Adrenal gland (tissue), 12 donors: ENCODE results near the gene VWF. TPM values are rescaled to one million over a fixed set of nuclear protein-coding genes. Genes with fewer than 3 reads are reported as not detected.

Experiments used
- DNase-seq, 7 donors: peaks; one replicate each; pipeline ENCODE4 v3.0.0-alpha.2; 2019 to 2020
- H3K27ac ChIP-seq, 5 donors: fragments of 200-600 bp; sonication (generic) in 4 of 5; 1 replicate in 3 of 5; 2 replicates in 2 of 5; pipeline versions ENCODE4 v1.5.1 to v1.8.0; 2016 to 2020; ENCODE audit warnings: mild to moderate bottlenecking in 1 of 5
- H3K27me3 ChIP-seq: fragments of 200-600 bp; 2 replicates; pipeline ENCODE4 v1.8.0; 2021
- H3K36me3 ChIP-seq, 2 donors: fragments of 200-600 bp; replicated peaks in 1 of 2; 1 replicate in 1 of 2; 2 replicates in 1 of 2; pipeline versions ENCODE4 v1.5.1 to v1.8.0; 2018 to 2022
- H3K4me1 ChIP-seq, 2 donors: fragments of 200-600 bp; replicated peaks in 1 of 2; 1 replicate in 1 of 2; 2 replicates in 1 of 2; pipeline versions ENCODE4 v1.5.1 to v1.8.0; 2018 to 2021
- H3K4me3 ChIP-seq, 4 donors: fragments of 200-600 bp; sonication (generic) in 3 of 4; one replicate each; pipeline ENCODE4 v1.5.1; 2016 to 2018
- H3K9me3 ChIP-seq, 3 donors: fragments of 200-600 bp; sonication (generic) in 1 of 3; replicated peaks in 1 of 3; 1 replicate in 2 of 3; 2 replicates in 1 of 3; pipeline versions ENCODE4 v1.5.1 to v1.8.0; 2016 to 2021
- CTCF ChIP-seq, 6 experiments: fragments of 450-650 bp in 4 of 6; fragments of 200-600 bp in 2 of 6; sonication (generic) in 1 of 6; IDR thresholded peaks; 1 replicate in 5 of 6; 2 replicates in 1 of 6; pipeline versions ENCODE4 v1.5.1 to v1.8.0; 2016 to 2021; ENCODE audit warnings: antibody characterized with exemption in 6 of 6, mild to moderate bottlenecking in 2 of 6, moderate library complexity in 1 of 6
- POLR2A ChIP-seq, 2 donors: fragments of 450-650 bp; IDR thresholded peaks; one replicate each; pipeline ENCODE4 v1.6.1; 2017; ENCODE audit warnings: antibody characterized with exemption in 2 of 2, mild to moderate bottlenecking in 2 of 2, moderate library complexity in 1 of 2
- WGBS, 4 donors: extraction: QIAGEN DNeasy Blood & Tissue Kit in 2 of 4; methylation state at CpG; one replicate each; pipeline versions ENCODE4 v1.1.5 to v1.1.7; 2013 to 2017; 5-methylcytosine and 5-hydroxymethylcytosine counted together
- intact Hi-C, 2 donors: fragments of 100-400 bp; cut with DNase I; formaldehyde crosslinking; loops; one replicate each; pipeline versions ENCODE4 v1.14.1 to v1.15.0; 2022 to 2023
- polyA plus RNA-seq, 3 donors: library from polyadenylated mRNA; stranded (reverse); fragments of 200-250 nt in 2 of 3; fragments of 350-450 nt in 1 of 3; fragmentation: Illumina TruSeq in 1 of 3; extraction: RNeasy Lipid Tissue Mini Kit (QIAGEN cat#74804) in 1 of 3; gene quantifications; one replicate each; pipeline ENCODE4 v1.2.3, GENCODE V29; 2013 to 2014
- total RNA-seq, 9 donors: library from RNA; depleted of rRNA in 4 of 9; stranded (reverse); fragments of >200 nt in 4 of 9; fragments of 120-200 nt in 1 of 9; fragmentation: NEBNext Ultra II Directional in 1 of 9; extraction: Animal tissue kit (Norgen Biotek cat#: 25700) in 1 of 9; gene quantifications; one replicate each; pipeline versions ENCODE4 v1.1.0 to v1.2.4, GENCODE V29; 2013 to 2023
- donor health status: healthy with polysubstance abuse.
- donor health status: Bipolar disorder and iron deficiency.
- donor health status: DM: yes; HTN: yes; CAD: no.
- donor health status: DM: no; HTN: no; CAD: no.
- donor health status: DM: no; HTN: no; CAD: no.
- donor health status: DM: yes; HTN: yes; CAD: no.

Gene VWF
- total and polyA plus RNA-seq, 12 donors: 2.0 to 60.1 (median 36.2) TPM

GRCh38 chr12:5971194-5971850 lies 153.1 kb downstream of the VWF start:
- intact Hi-C loops: no loop called here

GRCh38 chr12:5969974-5970690 lies 154.3 kb downstream of the VWF start:
- no peaks in the 10 kb centered on the region for H3K36me3 ChIP-seq
- TF ChIP-seq POLR2A (IDR thresholded peaks at IDR 0.05): no peak
- H3K4me1 ChIP-seq: no peaks in the 10 kb centered on the region
- no peak for DNase-seq
- intact Hi-C loops: no loop called here
- H3K27me3 ChIP-seq: peaks cover 3% of the 10 kb centered on the region
- no peak overlapping the region for H3K4me3 ChIP-seq
- no peaks in the 10 kb centered on the region for H3K9me3 ChIP-seq
- H3K27ac ChIP-seq: no peak overlapping the region
- WGBS, 4 donors: 78 to 96% (median 85%) methylated on average over 5 of the region's 5 CpGs

More at GRCh38 chr12:5971194-5971850, 153.1 kb downstream of the VWF start:
- WGBS, 4 donors: 84 to 92% (median 88%) methylated on average over 9 to 10 of the region's 10 CpGs
- Histone ChIP-seq H3K36me3 (no peaks in the 10 kb centered on the region), H3K27me3 (peaks cover 3% of the 10 kb centered on the region), H3K9me3 (no peaks in the 10 kb centered on the region), H3K27ac (no peak overlapping the region), H3K4me3 (no peak overlapping the region), H3K4me1 (no peaks in the 10 kb centered on the region)
- no peak for DNase-seq
- TF ChIP-seq CTCF (IDR thresholded peaks at IDR 0.05) (no peak), POLR2A (IDR thresholded peaks at IDR 0.05) (no peak)

GRCh38 chr12:5969156-5969973 lies 155.1 kb downstream of the VWF start:
- intact Hi-C loops: no loop called here
- Histone ChIP-seq H3K9me3 (no peaks in the 10 kb centered on the region), H3K36me3 (no peaks in the 10 kb centered on the region), H3K4me1 (no peaks in the 10 kb centered on the region), H3K27ac (no peak overlapping the region), H3K4me3 (no peak overlapping the region), H3K27me3 (peaks cover 3% of the 10 kb centered on the region)
- TF ChIP-seq CTCF (IDR thresholded peaks at IDR 0.05): no peak
- TF ChIP-seq POLR2A (IDR thresholded peaks at IDR 0.05): no peak
- WGBS, 4 donors: 79 to 83% (median 80%) methylated on average over 12 to 17 of the region's 17 CpGs
- no peak for DNase-seq

GRCh38 chr12:5967645-5968415 lies 156.6 kb downstream of the VWF start:
- DNase-seq: no peak
- 83 to 93% (median 87%) methylated on average over 17 of the region's 17 CpGs for WGBS, 4 donors
- Histone ChIP-seq H3K27ac (no peak overlapping the region), H3K27me3 (peaks cover 3% of the 10 kb centered on the region), H3K4me1 (no peaks in the 10 kb centered on the region), H3K4me3 (no peak overlapping the region), H3K9me3 (no peaks in the 10 kb centered on the region), H3K36me3 (no peaks in the 10 kb centered on the region)
- intact Hi-C loops: no loop called here
- no peak for TF ChIP-seq CTCF (IDR thresholded peaks at IDR 0.05)
- no peak for TF ChIP-seq POLR2A (IDR thresholded peaks at IDR 0.05)
